Stimulated activated naive CD8-positive, alpha-beta T cell treated with anti-CD3 and anti-CD28 coated beads, Interleukin-15, amount 100 ng/mL, for 72 hours (primary cell): ENCODE measurements around the gene SEMA3A.

Experiments used
- ATAC-seq: fragments of 150-1000 bp; cut with Tn5 transposase; 2 replicates; pipeline ENCODE4 v1.10.0; 2021; ENCODE audit warnings: mild to moderate bottlenecking, moderate library complexity
- DNase-seq, 2 donors: peaks; one replicate each; pipeline ENCODE4 v3.0.0; 2021 to 2022
- H3K27ac Mint-ChIP-seq, 2 donors: one replicate each; pipeline ENCODE4 v1.8.0; 2022; ENCODE audit warnings: mild to moderate bottlenecking in 2 of 2, mixed read lengths in 2 of 2, moderate library complexity in 2 of 2
- H3K27me3 Mint-ChIP-seq: one replicate; pipeline ENCODE4 v1.8.0; 2022; ENCODE audit warnings: mixed read lengths
- H3K4me1 Mint-ChIP-seq: one replicate; pipeline ENCODE4 v1.8.0; 2022; ENCODE audit warnings: mild to moderate bottlenecking, mixed read lengths
- H3K4me3 Mint-ChIP-seq, 2 donors: one replicate each; pipeline ENCODE4 v1.8.0; 2022; ENCODE audit warnings: mild to moderate bottlenecking in 2 of 2, mixed read lengths in 2 of 2, moderate library complexity in 1 of 2
- H3K9me3 Mint-ChIP-seq, 2 donors: one replicate each; pipeline ENCODE4 v1.8.0; 2022; ENCODE audit warnings: mixed read lengths in 2 of 2

The SEMA3A gene

GRCh38 chr7:84149573-84149972 lies 45.0 kb downstream of the SEMA3A start:
- Mint-ChIP-seq H3K27ac (no peak overlapping the region), H3K27me3 (no peaks in the 10 kb centered on the region), H3K4me1 (no peaks in the 10 kb centered on the region), H3K9me3 (no peaks in the 10 kb centered on the region), H3K4me3 (no peak overlapping the region)
- no peak for ATAC-seq
- DNase-seq = no peak

- Mint-ChIP-seq H3K27ac (no peak overlapping the region), H3K27me3 (no peaks in the 10 kb centered on the region)
- no peak for DNase-seq
Measured at GRCh38 chr7:84145892-84146291, 48.7 kb downstream of the SEMA3A start.

GRCh38 chr7:84144935-84145334 lies 49.7 kb downstream of the SEMA3A start:
- peaks cover 0 to 8% of the 10 kb centered on the region in 2 donors for H3K9me3 Mint-ChIP-seq
- ATAC-seq (no peak), DNase-seq (no peak)
- H3K4me1 Mint-ChIP-seq = no peaks in the 10 kb centered on the region
- H3K4me3 Mint-ChIP-seq = no peak overlapping the region
- H3K27me3 Mint-ChIP-seq = no peaks in the 10 kb centered on the region
- H3K27ac Mint-ChIP-seq = no peak overlapping the region

More at GRCh38 chr7:84145892-84146291, 48.7 kb downstream of the SEMA3A start:
- Mint-ChIP-seq H3K4me1 (no peaks in the 10 kb centered on the region), H3K4me3 (no peak overlapping the region), H3K9me3 (peaks cover 0 to 8% of the 10 kb centered on the region in 2 donors)
- ATAC-seq = no peak

- Mint-ChIP-seq H3K9me3 (peaks cover 0 to 8% of the 10 kb centered on the region in 2 donors), H3K27me3 (no peaks in the 10 kb centered on the region), H3K27ac (no peak overlapping the region), H3K4me1 (no peaks in the 10 kb centered on the region), H3K4me3 (no peak overlapping the region)
- DNase-seq (no peak), ATAC-seq (no peak)
Measured at GRCh38 chr7:84144480-84144879, 50.1 kb downstream of the SEMA3A start.

- H3K9me3 Mint-ChIP-seq = peaks cover 0 to 8% of the 10 kb centered on the region in 2 donors
- ATAC-seq (no peak), DNase-seq (no peak)
- H3K4me1 Mint-ChIP-seq = no peaks in the 10 kb centered on the region
- H3K4me3 Mint-ChIP-seq = no peak overlapping the region
- no peak overlapping the region for H3K27ac Mint-ChIP-seq
- no peaks in the 10 kb centered on the region for H3K27me3 Mint-ChIP-seq
Measured at GRCh38 chr7:84142726-84143125, 51.9 kb downstream of the SEMA3A start.

GRCh38 chr7:84139986-84140729 lies 54.4 kb downstream of the SEMA3A start:
- no peaks in the 10 kb centered on the region for H3K27me3 Mint-ChIP-seq

GRCh38 chr7:84138411-84138810 lies 56.2 kb downstream of the SEMA3A start:
- no peak for ATAC-seq
- DNase-seq = no peak
- H3K4me3 Mint-ChIP-seq = no peak overlapping the region

More at GRCh38 chr7:84139986-84140729, 54.4 kb downstream of the SEMA3A start:
- DNase-seq (no peak), ATAC-seq (no peak)
- Mint-ChIP-seq H3K4me3 (no peak overlapping the region), H3K4me1 (no peaks in the 10 kb centered on the region), H3K27ac (no peak overlapping the region), H3K9me3 (peaks cover 0 to 8% of the 10 kb centered on the region in 2 donors)

GRCh38 chr7:84137812-84138211 lies 56.8 kb downstream of the SEMA3A start:
- DNase-seq (no peak), ATAC-seq (no peak)
- peaks cover 0 to 8% of the 10 kb centered on the region in 2 donors for H3K9me3 Mint-ChIP-seq
- no peaks in the 10 kb centered on the region for H3K27me3 Mint-ChIP-seq
- no peaks in the 10 kb centered on the region for H3K4me1 Mint-ChIP-seq
- no peak overlapping the region for H3K4me3 Mint-ChIP-seq
- H3K27ac Mint-ChIP-seq = no peak overlapping the region

More at GRCh38 chr7:84138411-84138810, 56.2 kb downstream of the SEMA3A start:
- H3K27me3 Mint-ChIP-seq = no peaks in the 10 kb centered on the region
- H3K9me3 Mint-ChIP-seq = peaks cover 0 to 8% of the 10 kb centered on the region in 2 donors
- no peak overlapping the region for H3K27ac Mint-ChIP-seq
- no peaks in the 10 kb centered on the region for H3K4me1 Mint-ChIP-seq

GRCh38 chr7:84136809-84137208 lies 57.8 kb downstream of the SEMA3A start:
- no peak for ATAC-seq
- Mint-ChIP-seq H3K4me3 (no peak overlapping the region), H3K27ac (no peak overlapping the region), H3K4me1 (no peaks in the 10 kb centered on the region), H3K9me3 (peaks cover 0 to 7% of the 10 kb centered on the region in 2 donors), H3K27me3 (no peaks in the 10 kb centered on the region)
- no peak for DNase-seq

GRCh38 chr7:84136336-84136735 lies 58.3 kb downstream of the SEMA3A start:
- Mint-ChIP-seq H3K9me3 (peaks cover 0 to 2% of the 10 kb centered on the region in 2 donors), H3K27me3 (no peaks in the 10 kb centered on the region), H3K4me3 (no peak overlapping the region), H3K27ac (no peak overlapping the region), H3K4me1 (no peaks in the 10 kb centered on the region)
- no peak for DNase-seq
- no peak for ATAC-seq

GRCh38 chr7:84134169-84134568 lies 60.4 kb downstream of the SEMA3A start:
- Mint-ChIP-seq H3K27me3 (no peaks in the 10 kb centered on the region), H3K27ac (no peak overlapping the region), H3K9me3 (peaks cover 0 to 2% of the 10 kb centered on the region in 2 donors), H3K4me3 (no peak overlapping the region), H3K4me1 (no peaks in the 10 kb centered on the region)
- DNase-seq (no peak), ATAC-seq (no peak)

GRCh38 chr7:84125654-84126053 lies 68.9 kb downstream of the SEMA3A start:
- Mint-ChIP-seq H3K27ac (no peak overlapping the region), H3K4me3 (no peak overlapping the region), H3K4me1 (no peaks in the 10 kb centered on the region), H3K27me3 (no peaks in the 10 kb centered on the region), H3K9me3 (peaks cover 0 to 4% of the 10 kb centered on the region in 2 donors)
- DNase-seq (no peak), ATAC-seq (no peak)

- H3K27me3 Mint-ChIP-seq = no peaks in the 10 kb centered on the region
- H3K9me3 Mint-ChIP-seq = peaks cover 0 to 1% of the 10 kb centered on the region in 2 donors
- no peaks in the 10 kb centered on the region for H3K4me1 Mint-ChIP-seq
- no peak overlapping the region for H3K4me3 Mint-ChIP-seq
- ATAC-seq = no peak
- H3K27ac Mint-ChIP-seq = no peak overlapping the region
- DNase-seq = no peak
Measured at GRCh38 chr7:84123965-84124547, 70.5 kb downstream of the SEMA3A start.

GRCh38 chr7:84122582-84123360 lies 71.8 kb downstream of the SEMA3A start:
- DNase-seq (no peak), ATAC-seq (no peak)
- Mint-ChIP-seq H3K9me3 (no peaks in the 10 kb centered on the region), H3K4me3 (no peak overlapping the region), H3K27ac (no peak overlapping the region), H3K27me3 (no peaks in the 10 kb centered on the region), H3K4me1 (no peaks in the 10 kb centered on the region)

GRCh38 chr7:84117304-84117703 lies 77.3 kb downstream of the SEMA3A start:
- Mint-ChIP-seq H3K9me3 (no peaks in the 10 kb centered on the region), H3K27ac (no peak overlapping the region), H3K27me3 (no peaks in the 10 kb centered on the region), H3K4me1 (no peaks in the 10 kb centered on the region), H3K4me3 (no peak overlapping the region)
- DNase-seq = no peak
- no peak for ATAC-seq
